ENCODE results near the gene WDR86. TPM values are rescaled to one million over a fixed set of nuclear protein-coding genes. Genes with fewer than 3 reads are reported as not detected.

Gene WDR86
- total RNA-seq, 1 donor from 2014 or later, result 19.4 TPM

- DNase-seq (ENCODE audit: extremely low spot score in 2 of 2), result no peak
- peaks cover 3% of the 10 kb centered on the region for H3K9me3 ChIP-seq
- no peak overlapping the region for H3K27ac ChIP-seq
- H3K4me3 ChIP-seq, result no peak overlapping the region
- peaks cover 6% of the 10 kb centered on the region for H3K4me1 ChIP-seq
- intact Hi-C loops (cut with DNase I), result no loop called here
- H3K36me3 ChIP-seq, result no peaks in the 10 kb centered on the region
- TF ChIP-seq POLR2AphosphoS5 (IDR thresholded peaks at IDR 0.05; ENCODE audit: insufficient read depth in 1 of 2, low read depth in 1 of 2), result no peak
- no peak for TF ChIP-seq CTCF (IDR thresholded peaks at IDR 0.05)
- no peak for TF ChIP-seq POLR2A (IDR thresholded peaks at IDR 0.05)
- no peaks in the 10 kb centered on the region for H3K27me3 ChIP-seq
Observed at GRCh38 chr7:151416941-151417315, 7.1 kb upstream of the WDR86 start.

- Histone ChIP-seq H3K4me3 (no peak overlapping the region), H3K27ac (no peak overlapping the region), H3K9me3 (peaks cover 3% of the 10 kb centered on the region), H3K4me1 (peaks cover 6% of the 10 kb centered on the region), H3K36me3 (no peaks in the 10 kb centered on the region), H3K27me3 (no peaks in the 10 kb centered on the region)
- intact Hi-C loops (cut with DNase I), result no loop called here
- no peak for TF ChIP-seq POLR2A (IDR thresholded peaks at IDR 0.05)
- no peak for TF ChIP-seq POLR2AphosphoS5 (IDR thresholded peaks at IDR 0.05; ENCODE audit: insufficient read depth in 1 of 2, low read depth in 1 of 2)
- TF ChIP-seq CTCF (IDR thresholded peaks at IDR 0.05), result no peak
- no peak for DNase-seq (ENCODE audit: extremely low spot score in 2 of 2)
Observed at GRCh38 chr7:151416112-151416940, 6.5 kb upstream of the WDR86 start.

GRCh38 chr7:151415375-151416105 is 5.7 kb upstream of the WDR86 start:
- peaks cover 3% of the 10 kb centered on the region for H3K9me3 ChIP-seq
- no peak for DNase-seq (ENCODE audit: extremely low spot score in 2 of 2)
- intact Hi-C loops (cut with DNase I), result no loop called here
- H3K27ac ChIP-seq, result no peak overlapping the region
- H3K4me3 ChIP-seq, result no peak overlapping the region
- TF ChIP-seq POLR2A (IDR thresholded peaks at IDR 0.05) (no peak), POLR2AphosphoS5 (IDR thresholded peaks at IDR 0.05; ENCODE audit: insufficient read depth in 1 of 2, low read depth in 1 of 2) (no peak), CTCF (IDR thresholded peaks at IDR 0.05) (no peak)
- no peaks in the 10 kb centered on the region for H3K27me3 ChIP-seq
- H3K4me1 ChIP-seq, result peaks cover 9% of the 10 kb centered on the region
- H3K36me3 ChIP-seq, result no peaks in the 10 kb centered on the region

DNA sequence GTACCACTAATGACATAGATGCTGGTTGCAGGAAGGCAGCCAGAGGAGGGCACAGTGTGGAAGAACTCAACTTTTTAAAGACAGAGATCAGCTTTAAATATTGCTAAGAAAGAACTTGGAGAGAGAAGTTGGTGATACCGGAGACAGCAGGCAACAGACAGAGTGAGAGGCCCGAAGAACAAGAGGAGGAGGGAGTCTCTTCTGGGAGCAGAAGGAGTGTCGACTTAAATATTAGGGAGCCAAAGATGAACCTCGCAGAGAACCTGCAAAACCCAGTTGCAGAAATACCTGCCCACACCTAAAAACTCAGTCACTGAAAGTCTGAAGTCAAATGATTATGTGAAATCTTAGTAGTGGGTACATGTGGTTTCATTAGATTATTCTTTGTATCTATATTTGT is 3.4 kb upstream of the WDR86 start:
- H3K4me1 ChIP-seq, result peaks cover 27% of the 10 kb centered on the region
- H3K27ac ChIP-seq, result no peak overlapping the region
- H3K9me3 ChIP-seq, result no peaks in the 10 kb centered on the region
- intact Hi-C loops (cut with DNase I), result no loop called here
- H3K36me3 ChIP-seq, result no peaks in the 10 kb centered on the region
- TF ChIP-seq CTCF (IDR thresholded peaks at IDR 0.05) (no peak), POLR2A (IDR thresholded peaks at IDR 0.05) (no peak), POLR2AphosphoS5 (IDR thresholded peaks at IDR 0.05; ENCODE audit: insufficient read depth in 1 of 2, low read depth in 1 of 2) (no peak)
- no peaks in the 10 kb centered on the region for H3K27me3 ChIP-seq
- H3K4me3 ChIP-seq, result no peak overlapping the region
- no peak for DNase-seq (ENCODE audit: extremely low spot score in 2 of 2)

GRCh38 chr7:151412318-151412717 is 2.5 kb upstream of the WDR86 start:
- DNase-seq (ENCODE audit: extremely low spot score in 2 of 2), result no peak
- no peak overlapping the region for H3K4me3 ChIP-seq
- no peaks in the 10 kb centered on the region for H3K36me3 ChIP-seq
- TF ChIP-seq CTCF (IDR thresholded peaks at IDR 0.05), result no peak
- no peak for TF ChIP-seq POLR2AphosphoS5 (IDR thresholded peaks at IDR 0.05; ENCODE audit: insufficient read depth in 1 of 2, low read depth in 1 of 2)
- no peak for TF ChIP-seq POLR2A (IDR thresholded peaks at IDR 0.05)
- H3K27ac ChIP-seq, result no peak overlapping the region
- peaks cover 27% of the 10 kb centered on the region for H3K4me1 ChIP-seq
- no peaks in the 10 kb centered on the region for H3K27me3 ChIP-seq
- H3K9me3 ChIP-seq, result no peaks in the 10 kb centered on the region
- intact Hi-C loops (cut with DNase I), result no loop called here

Measured in vagina (tissue), 2 donors.